HepG2 (cell line): ENCODE results near the gene GLIPR1. TPM values are rescaled to one million over a fixed set of nuclear protein-coding genes. Genes with fewer than 3 reads are reported as not detected.

ENCODE experiments used
- FOXO1 ChIP-seq: sonication (generic); formaldehyde crosslinking; IDR thresholded peaks from 2 replicates; pipeline ENCODE4 v1.4.0; 2020; ENCODE audit warnings: missing genetic modification reagents
- KDM5B ChIP-seq: sonication (generic); formaldehyde crosslinking; IDR thresholded peaks from 2 replicates; pipeline ENCODE4 v1.4.0; 2020; ENCODE audit warnings: missing genetic modification reagents, mild to moderate bottlenecking, borderline replicate concordance
- MXD4 ChIP-seq: IDR thresholded peaks from 2 replicates; pipeline ENCODE4 v1.6.1; 2016; ENCODE audit warnings: mild to moderate bottlenecking, missing biosample characterization, missing genetic modification reagents
- PHF8 ChIP-seq: sonication (generic); formaldehyde crosslinking; IDR thresholded peaks from 2 replicates; pipeline ENCODE4 v1.5.0; 2020; ENCODE audit warnings: missing genetic modification reagents
- ZFAT ChIP-seq: sonication (generic); formaldehyde crosslinking; conservative IDR thresholded peaks from 2 replicates; pipeline ENCODE4 v1.8.1; 2023; ENCODE audit warnings: missing genetic modification reagents, inconsistent platforms
- ZNF563 ChIP-seq: sonication (generic); formaldehyde crosslinking; IDR thresholded peaks from 2 replicates; pipeline ENCODE4 v1.8.0; 2022; ENCODE audit warnings: mild to moderate bottlenecking, moderate library complexity, missing genetic modification reagents
- ZNF577 ChIP-seq: sonication (generic); formaldehyde crosslinking; IDR thresholded peaks from 2 replicates; pipeline ENCODE4 v1.4.0; 2020; ENCODE audit warnings: mild to moderate bottlenecking, low read depth, missing genetic modification reagents, borderline replicate concordance
- ZNF724P ChIP-seq: sonication (generic); formaldehyde crosslinking; IDR thresholded peaks from 2 replicates; pipeline ENCODE4 v1.8.0; 2022; ENCODE audit warnings: missing genetic modification reagents, borderline replicate concordance
- polyA plus RNA-seq, 8 experiments: library from polyadenylated mRNA; depleted of rRNA in 3 of 8; stranded (reverse) in 7 of 8; unstranded in 1 of 8; fragments of >200 nt; fragmentation: Illumina TruSeq in 4 of 8; extraction: Trizol in 4 of 8; gene quantifications; 2 replicates each; pipeline versions ENCODE4 v1.2.1 to v1.2.3, GENCODE V29; 2011 to 2016; ENCODE audit warnings: low read depth in 4 of 8, missing spikeins in 1 of 8, mixed read lengths in 1 of 8; ENCODE audit not compliant: insufficient read depth in 1 of 8
- total RNA-seq, 5 experiments: library from RNA; depleted of rRNA; stranded (reverse); fragments of >200 nt; fragmentation: Illumina TruSeq; extraction: Trizol; gene quantifications; 2 replicates each; pipeline ENCODE4 v1.2.3, GENCODE V29; 2016; ENCODE audit warnings: low read depth in 1 of 5
- TF ChIP-seq, protein P1 (sequence below), 2 experiments: sonication (generic) in 1 of 2; formaldehyde crosslinking in 1 of 2; IDR thresholded peaks; 2 replicates each; pipeline versions ENCODE4 v1.6.1 to v1.9.0; 2014 to 2022; ENCODE audit warnings: antibody characterized with exemption in 1 of 2, borderline replicate concordance in 1 of 2, inconsistent platforms in 1 of 2, low read depth in 1 of 2, missing genetic modification reagents in 1 of 2
- TF ChIP-seq, protein P2 (sequence below): sonication (generic); formaldehyde crosslinking; IDR thresholded peaks from 2 replicates; pipeline ENCODE4 v1.5.0; 2020; ENCODE audit warnings: missing genetic modification reagents
- TF ChIP-seq, protein P3 (sequence below): IDR thresholded peaks from 2 replicates; pipeline ENCODE4 v1.6.1; 2016; ENCODE audit warnings: low read depth, missing genetic modification reagents, missing compliant biosample characterization

The GLIPR1 gene
- total and polyA plus RNA-seq, 2 of the 13 experiments (the other 11 are each of a cell fraction or from before 2014, with no cell fraction given): 1.9 to 5.0 TPM

DNA sequence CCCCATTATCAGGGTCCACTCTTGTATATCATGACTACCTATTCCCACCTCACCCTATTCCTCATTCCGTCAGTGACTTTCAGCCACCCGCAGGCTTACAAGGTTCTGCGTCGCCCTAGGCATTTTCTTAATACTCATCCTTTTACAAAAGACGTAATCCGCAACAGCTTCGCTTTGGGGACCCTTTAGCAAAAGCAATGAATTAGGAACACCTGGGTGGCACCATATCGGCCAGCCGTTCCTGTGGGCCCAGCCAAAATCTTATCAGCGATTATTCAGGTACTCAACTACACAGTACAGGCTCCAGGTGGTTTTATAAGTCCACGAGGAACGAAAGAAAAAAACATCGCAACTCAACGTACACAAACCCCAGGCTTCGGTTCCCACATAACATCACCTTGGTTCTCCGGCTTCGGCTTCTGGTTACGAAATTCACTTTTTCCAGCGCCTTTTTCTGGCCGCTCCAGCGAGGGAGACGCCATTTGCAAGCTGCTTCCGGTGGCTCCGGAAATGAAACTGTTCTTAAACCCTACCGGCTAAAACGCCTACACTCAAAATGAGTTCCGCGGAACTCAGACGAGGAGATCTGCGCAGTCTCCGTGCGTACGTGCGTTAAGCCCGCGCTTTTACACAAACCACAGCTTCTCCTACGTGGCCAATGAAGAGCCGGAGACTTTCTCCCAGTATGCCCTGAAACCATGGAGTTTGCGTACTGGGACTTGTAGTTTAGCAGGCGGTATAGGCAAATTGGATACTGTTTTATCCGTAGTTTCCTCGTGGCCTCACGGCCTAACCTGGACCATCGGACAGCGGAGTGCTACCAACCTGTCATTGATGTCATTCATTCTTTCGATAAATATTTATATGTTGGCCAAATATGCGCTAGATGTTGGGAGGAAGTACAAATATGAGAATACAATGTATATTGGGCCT, 30.8 kb downstream of the GLIPR1 start, which contains the start of gene KRR1 (continued):
- TF ChIP-seq, protein P1, sequence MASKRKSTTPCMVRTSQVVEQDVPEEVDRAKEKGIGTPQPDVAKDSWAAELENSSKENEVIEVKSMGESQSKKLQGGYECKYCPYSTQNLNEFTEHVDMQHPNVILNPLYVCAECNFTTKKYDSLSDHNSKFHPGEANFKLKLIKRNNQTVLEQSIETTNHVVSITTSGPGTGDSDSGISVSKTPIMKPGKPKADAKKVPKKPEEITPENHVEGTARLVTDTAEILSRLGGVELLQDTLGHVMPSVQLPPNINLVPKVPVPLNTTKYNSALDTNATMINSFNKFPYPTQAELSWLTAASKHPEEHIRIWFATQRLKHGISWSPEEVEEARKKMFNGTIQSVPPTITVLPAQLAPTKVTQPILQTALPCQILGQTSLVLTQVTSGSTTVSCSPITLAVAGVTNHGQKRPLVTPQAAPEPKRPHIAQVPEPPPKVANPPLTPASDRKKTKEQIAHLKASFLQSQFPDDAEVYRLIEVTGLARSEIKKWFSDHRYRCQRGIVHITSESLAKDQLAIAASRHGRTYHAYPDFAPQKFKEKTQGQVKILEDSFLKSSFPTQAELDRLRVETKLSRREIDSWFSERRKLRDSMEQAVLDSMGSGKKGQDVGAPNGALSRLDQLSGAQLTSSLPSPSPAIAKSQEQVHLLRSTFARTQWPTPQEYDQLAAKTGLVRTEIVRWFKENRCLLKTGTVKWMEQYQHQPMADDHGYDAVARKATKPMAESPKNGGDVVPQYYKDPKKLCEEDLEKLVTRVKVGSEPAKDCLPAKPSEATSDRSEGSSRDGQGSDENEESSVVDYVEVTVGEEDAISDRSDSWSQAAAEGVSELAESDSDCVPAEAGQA (IDR thresholded peaks at IDR 0.05; ENCODE audit: low read depth): peak; percentile 74; the same call in 1 of the 2 replicates
- TF ChIP-seq, protein P1 (CRISPR knock-in tag; IDR thresholded peaks at IDR 0.05; ENCODE audit: borderline replicate concordance): no peak
- peak; percentile 85 for TF ChIP-seq KDM5B (CRISPR knock-in tag)
- peak; percentile 58; the same call in 1 of the 2 replicates for TF ChIP-seq ZNF724P
- peak; percentile 44; the same call in 1 of the 2 replicates for TF ChIP-seq ZFAT (CRISPR knock-in tag)
- peak; percentile 93 for TF ChIP-seq PHF8
- no peak for TF ChIP-seq ZNF577 (CRISPR knock-in tag)
- TF ChIP-seq, protein P2, sequence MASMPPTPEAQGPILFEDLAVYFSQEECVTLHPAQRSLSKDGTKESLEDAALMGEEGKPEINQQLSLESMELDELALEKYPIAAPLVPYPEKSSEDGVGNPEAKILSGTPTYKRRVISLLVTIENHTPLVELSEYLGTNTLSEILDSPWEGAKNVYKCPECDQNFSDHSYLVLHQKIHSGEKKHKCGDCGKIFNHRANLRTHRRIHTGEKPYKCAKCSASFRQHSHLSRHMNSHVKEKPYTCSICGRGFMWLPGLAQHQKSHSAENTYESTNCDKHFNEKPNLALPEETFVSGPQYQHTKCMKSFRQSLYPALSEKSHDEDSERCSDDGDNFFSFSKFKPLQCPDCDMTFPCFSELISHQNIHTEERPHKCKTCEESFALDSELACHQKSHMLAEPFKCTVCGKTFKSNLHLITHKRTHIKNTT: 0 out of 2 replicates have a peak, but pooled peaks have one; percentile 23
- TF ChIP-seq, protein P3, sequence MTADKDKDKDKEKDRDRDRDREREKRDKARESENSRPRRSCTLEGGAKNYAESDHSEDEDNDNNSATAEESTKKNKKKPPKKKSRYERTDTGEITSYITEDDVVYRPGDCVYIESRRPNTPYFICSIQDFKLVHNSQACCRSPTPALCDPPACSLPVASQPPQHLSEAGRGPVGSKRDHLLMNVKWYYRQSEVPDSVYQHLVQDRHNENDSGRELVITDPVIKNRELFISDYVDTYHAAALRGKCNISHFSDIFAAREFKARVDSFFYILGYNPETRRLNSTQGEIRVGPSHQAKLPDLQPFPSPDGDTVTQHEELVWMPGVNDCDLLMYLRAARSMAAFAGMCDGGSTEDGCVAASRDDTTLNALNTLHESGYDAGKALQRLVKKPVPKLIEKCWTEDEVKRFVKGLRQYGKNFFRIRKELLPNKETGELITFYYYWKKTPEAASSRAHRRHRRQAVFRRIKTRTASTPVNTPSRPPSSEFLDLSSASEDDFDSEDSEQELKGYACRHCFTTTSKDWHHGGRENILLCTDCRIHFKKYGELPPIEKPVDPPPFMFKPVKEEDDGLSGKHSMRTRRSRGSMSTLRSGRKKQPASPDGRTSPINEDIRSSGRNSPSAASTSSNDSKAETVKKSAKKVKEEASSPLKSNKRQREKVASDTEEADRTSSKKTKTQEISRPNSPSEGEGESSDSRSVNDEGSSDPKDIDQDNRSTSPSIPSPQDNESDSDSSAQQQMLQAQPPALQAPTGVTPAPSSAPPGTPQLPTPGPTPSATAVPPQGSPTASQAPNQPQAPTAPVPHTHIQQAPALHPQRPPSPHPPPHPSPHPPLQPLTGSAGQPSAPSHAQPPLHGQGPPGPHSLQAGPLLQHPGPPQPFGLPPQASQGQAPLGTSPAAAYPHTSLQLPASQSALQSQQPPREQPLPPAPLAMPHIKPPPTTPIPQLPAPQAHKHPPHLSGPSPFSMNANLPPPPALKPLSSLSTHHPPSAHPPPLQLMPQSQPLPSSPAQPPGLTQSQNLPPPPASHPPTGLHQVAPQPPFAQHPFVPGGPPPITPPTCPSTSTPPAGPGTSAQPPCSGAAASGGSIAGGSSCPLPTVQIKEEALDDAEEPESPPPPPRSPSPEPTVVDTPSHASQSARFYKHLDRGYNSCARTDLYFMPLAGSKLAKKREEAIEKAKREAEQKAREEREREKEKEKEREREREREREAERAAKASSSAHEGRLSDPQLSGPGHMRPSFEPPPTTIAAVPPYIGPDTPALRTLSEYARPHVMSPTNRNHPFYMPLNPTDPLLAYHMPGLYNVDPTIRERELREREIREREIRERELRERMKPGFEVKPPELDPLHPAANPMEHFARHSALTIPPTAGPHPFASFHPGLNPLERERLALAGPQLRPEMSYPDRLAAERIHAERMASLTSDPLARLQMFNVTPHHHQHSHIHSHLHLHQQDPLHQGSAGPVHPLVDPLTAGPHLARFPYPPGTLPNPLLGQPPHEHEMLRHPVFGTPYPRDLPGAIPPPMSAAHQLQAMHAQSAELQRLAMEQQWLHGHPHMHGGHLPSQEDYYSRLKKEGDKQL (CRISPR knock-in tag): 0 out of 2 replicates have a peak, but pooled peaks have one; percentile 27
- peak; percentile 64; the same call in 1 of the 2 replicates for TF ChIP-seq ZNF563 (CRISPR knock-in tag)
- TF ChIP-seq FOXO1 (CRISPR knock-in tag): 0 out of 2 replicates have a peak, but pooled peaks have one; percentile 43
- peak; percentile 90 for TF ChIP-seq MXD4 (CRISPR knock-in tag)
